T-helper 17 cell (primary cell): ENCODE results near the gene APOL1. TPM values are rescaled to one million over a fixed set of nuclear protein-coding genes. Genes with fewer than 3 reads are reported as not detected.

Source experiments
- ATAC-seq: fragments of 150-1000 bp; cut with Tn5 transposase; 2 replicates; pipeline ENCODE4 v1.10.0; 2021; ENCODE audit warnings: mild to moderate bottlenecking, moderate library complexity
- DNase-seq, 3 donors: peaks; one replicate each; pipeline versions ENCODE4 v3.0.0 to v3.0.0-alpha.2; 2020 to 2021
- H3K9me3 ChIP-seq: one replicate; pipeline ENCODE4 v1.7.0; 2013; ENCODE audit warnings: low read length, mild to moderate bottlenecking; ENCODE audit not compliant: control insufficient read depth, poor library complexity, severe bottlenecking
- H3K27ac Mint-ChIP-seq: one replicate; pipeline ENCODE4 v1.8.0; 2022; ENCODE audit warnings: mild to moderate bottlenecking, moderate library complexity, mixed read lengths
- H3K27me3 Mint-ChIP-seq: one replicate; pipeline ENCODE4 v1.8.0; 2022; ENCODE audit warnings: mixed read lengths
- H3K36me3 Mint-ChIP-seq: one replicate; pipeline ENCODE4 v1.8.0; 2022; ENCODE audit warnings: low read depth, mixed read lengths
- H3K4me1 Mint-ChIP-seq: one replicate; pipeline ENCODE4 v1.8.0; 2022; ENCODE audit warnings: mild to moderate bottlenecking, mixed read lengths
- H3K4me3 Mint-ChIP-seq: one replicate; pipeline ENCODE4 v1.8.0; 2022; ENCODE audit warnings: mild to moderate bottlenecking, moderate library complexity, mixed read lengths
- total RNA-seq, 4 donors: library from RNA in 2 of 4; stranded (reverse) in 2 of 4; gene quantifications; one replicate each; pipeline ENCODE4 v1.2.3 and lab custom pipeline; 2022 to 2026

Gene APOL1
- total RNA-seq, 2 donors from 2014 or later: 12.5 to 15.0 TPM

GRCh38 chr22:36274531-36274930 lies 21.6 kb downstream of the APOL1 start:
- H3K27ac Mint-ChIP-seq: peak overlapping the region; percentile 74
- H3K4me3 Mint-ChIP-seq: no peak overlapping the region
- ATAC-seq (no peak), DNase-seq (no peak)
- no peaks in the 10 kb centered on the region for H3K36me3 Mint-ChIP-seq
- no peaks in the 10 kb centered on the region for H3K27me3 Mint-ChIP-seq
- H3K9me3 ChIP-seq: no peaks in the 10 kb centered on the region
- peaks cover 19% of the 10 kb centered on the region for H3K4me1 Mint-ChIP-seq

- ATAC-seq (peak; percentile 81), DNase-seq (peak; percentile 47 to 49 (median 48))
- H3K4me3 Mint-ChIP-seq: peak overlapping the region; percentile 33
- peak overlapping the region; percentile 61 for H3K27ac Mint-ChIP-seq
- H3K9me3 ChIP-seq: no peaks in the 10 kb centered on the region
- H3K36me3 Mint-ChIP-seq: peaks cover 2% of the 10 kb centered on the region
- no peaks in the 10 kb centered on the region for H3K27me3 Mint-ChIP-seq
- H3K4me1 Mint-ChIP-seq: peaks cover 16% of the 10 kb centered on the region
Observed at GRCh38 chr22:36277482-36278291, 24.8 kb downstream of the APOL1 start.

- no peak for ATAC-seq
- Mint-ChIP-seq H3K27ac (peak overlapping the region; percentile 61), H3K36me3 (peaks cover 2% of the 10 kb centered on the region)
Observed at GRCh38 chr22:36279219-36279666, 26.3 kb downstream of the APOL1 start.

GRCh38 chr22:36280379-36280778 lies 27.4 kb downstream of the APOL1 start:
- no peak for ATAC-seq
- no peak for DNase-seq
- Mint-ChIP-seq H3K4me1 (peaks cover 13% of the 10 kb centered on the region), H3K36me3 (peaks cover 2% of the 10 kb centered on the region), H3K27me3 (no peaks in the 10 kb centered on the region), H3K4me3 (no peak overlapping the region), H3K27ac (peak overlapping the region; percentile 63)
- no peaks in the 10 kb centered on the region for H3K9me3 ChIP-seq

More at GRCh38 chr22:36279219-36279666, 26.3 kb downstream of the APOL1 start:
- no peak for DNase-seq
- Mint-ChIP-seq H3K27me3 (no peaks in the 10 kb centered on the region), H3K4me1 (peaks cover 16% of the 10 kb centered on the region), H3K4me3 (peak overlapping the region; percentile 12)
- H3K9me3 ChIP-seq: no peaks in the 10 kb centered on the region

- Mint-ChIP-seq H3K4me1 (peaks cover 17% of the 10 kb centered on the region), H3K27me3 (no peaks in the 10 kb centered on the region), H3K27ac (peak overlapping the region; percentile 74), H3K36me3 (peaks cover 6% of the 10 kb centered on the region), H3K4me3 (no peak overlapping the region)
- no peak for ATAC-seq
- no peaks in the 10 kb centered on the region for H3K9me3 ChIP-seq
- DNase-seq: no peak
Observed at GRCh38 chr22:36281781-36282327, 28.9 kb downstream of the APOL1 start.

- ATAC-seq (no peak), DNase-seq (no peak)
- no peak overlapping the region for H3K4me3 Mint-ChIP-seq
- peaks cover 9% of the 10 kb centered on the region for H3K36me3 Mint-ChIP-seq
- H3K4me1 Mint-ChIP-seq: peaks cover 18% of the 10 kb centered on the region
- H3K27ac Mint-ChIP-seq: peak overlapping the region; percentile 74
- H3K27me3 Mint-ChIP-seq: no peaks in the 10 kb centered on the region
- no peaks in the 10 kb centered on the region for H3K9me3 ChIP-seq
Observed at GRCh38 chr22:36282328-36282831, 29.4 kb downstream of the APOL1 start.

GRCh38 chr22:36284171-36284571 lies 31.2 kb downstream of the APOL1 start:
- no peaks in the 10 kb centered on the region for H3K9me3 ChIP-seq
- Mint-ChIP-seq H3K4me1 (peaks cover 22% of the 10 kb centered on the region), H3K27me3 (no peaks in the 10 kb centered on the region), H3K36me3 (peaks cover 9% of the 10 kb centered on the region), H3K27ac (no peak overlapping the region), H3K4me3 (peak overlapping the region; percentile 25)
- ATAC-seq (no peak), DNase-seq (no peak)

- Mint-ChIP-seq H3K4me3 (peak overlapping the region; percentile 39), H3K4me1 (peaks cover 29% of the 10 kb centered on the region), H3K27ac (peak overlapping the region; percentile 8), H3K36me3 (peaks cover 13% of the 10 kb centered on the region), H3K27me3 (no peaks in the 10 kb centered on the region)
- no peaks in the 10 kb centered on the region for H3K9me3 ChIP-seq
- ATAC-seq: no peak
- DNase-seq: no peak
Observed at GRCh38 chr22:36285017-36285416, 32.1 kb downstream of the APOL1 start.

GRCh38 chr22:36285545-36285944 lies 32.6 kb downstream of the APOL1 start:
- Mint-ChIP-seq H3K27me3 (no peaks in the 10 kb centered on the region), H3K4me1 (peaks cover 29% of the 10 kb centered on the region), H3K27ac (peak overlapping the region; percentile 99), H3K4me3 (peak overlapping the region; percentile 39), H3K36me3 (peaks cover 13% of the 10 kb centered on the region)
- ATAC-seq (no peak), DNase-seq (no peak)
- no peaks in the 10 kb centered on the region for H3K9me3 ChIP-seq

- Mint-ChIP-seq H3K27me3 (no peaks in the 10 kb centered on the region), H3K27ac (peak overlapping the region; percentile 99), H3K4me3 (peak overlapping the region; percentile 47), H3K4me1 (peaks cover 28% of the 10 kb centered on the region), H3K36me3 (peaks cover 13% of the 10 kb centered on the region)
- no peaks in the 10 kb centered on the region for H3K9me3 ChIP-seq
- DNase-seq: peak; percentile 57 to 64 (median 58)
- ATAC-seq: peak; percentile 55
Observed at GRCh38 chr22:36286096-36286957, 33.4 kb downstream of the APOL1 start.

GRCh38 chr22:36287881-36288515 lies 35.1 kb downstream of the APOL1 start:
- Mint-ChIP-seq H3K4me1 (peaks cover 39% of the 10 kb centered on the region), H3K36me3 (peaks cover 11% of the 10 kb centered on the region), H3K27ac (peak overlapping the region; percentile 99), H3K27me3 (no peaks in the 10 kb centered on the region), H3K4me3 (peak overlapping the region; percentile 75)
- no peaks in the 10 kb centered on the region for H3K9me3 ChIP-seq
- ATAC-seq (no peak), DNase-seq (no peak)

GRCh38 chr22:36288571-36289405 lies 35.9 kb downstream of the APOL1 start:
- peak overlapping the region; percentile 89 for H3K4me3 Mint-ChIP-seq
- H3K27ac Mint-ChIP-seq: peak overlapping the region; percentile 99
- DNase-seq (no peak), ATAC-seq (no peak)
- no peaks in the 10 kb centered on the region for H3K9me3 ChIP-seq
- H3K27me3 Mint-ChIP-seq: no peaks in the 10 kb centered on the region
- H3K36me3 Mint-ChIP-seq: peaks cover 11% of the 10 kb centered on the region
- H3K4me1 Mint-ChIP-seq: peaks cover 41% of the 10 kb centered on the region
